CD4-positive, alpha-beta T cell treated with Interleukin-4 for 1 hour (primary cell): ENCODE results near the gene TRPM2.

Experiments used
- DNase-seq, 2 donors: peaks; one replicate each; pipeline ENCODE4 v3.0.0-alpha.2; 2020 to 2022

The TRPM2 gene

DNA sequence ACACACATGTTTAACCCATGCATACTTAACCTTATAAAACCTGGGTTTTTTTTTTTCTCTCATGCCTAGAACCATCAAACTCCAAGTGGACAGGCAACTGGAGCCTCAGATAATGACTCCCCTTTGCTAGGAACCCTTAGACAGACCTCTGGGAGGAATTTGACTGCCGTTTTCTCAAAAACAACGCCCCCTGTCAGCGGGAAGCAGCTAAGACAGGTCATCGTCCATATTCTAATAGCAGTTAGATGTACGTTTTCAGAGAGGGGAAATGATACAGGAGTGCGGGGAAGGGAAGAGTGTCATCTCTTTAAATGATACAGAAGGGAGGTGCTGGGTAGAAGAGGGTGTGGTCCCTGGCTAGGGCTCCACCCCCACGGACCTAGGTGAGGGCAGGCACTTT, 136.5 kb downstream of the TRPM2 start:
- DNase-seq: no peak

DNA sequence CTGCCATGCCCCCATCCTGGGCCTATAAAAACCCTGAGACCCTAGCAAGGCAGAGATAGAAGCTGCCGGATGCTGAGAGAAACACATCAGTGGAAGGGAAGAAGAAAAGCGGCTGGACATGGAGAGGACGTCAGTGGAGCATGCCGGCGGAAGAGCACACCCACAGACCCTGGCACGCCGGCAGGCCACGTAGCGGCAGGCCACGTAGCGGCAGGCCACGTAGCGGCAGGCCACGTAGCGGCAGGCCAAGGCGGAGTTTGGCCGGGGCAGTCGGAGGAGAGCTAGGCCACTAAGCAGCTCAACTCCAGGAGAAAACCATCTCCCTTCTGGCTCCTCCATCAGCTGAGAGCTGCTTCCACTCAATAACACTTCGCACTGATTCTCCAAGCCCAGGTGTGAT, 137.0 kb downstream of the TRPM2 start:
- no peak for DNase-seq

DNA sequence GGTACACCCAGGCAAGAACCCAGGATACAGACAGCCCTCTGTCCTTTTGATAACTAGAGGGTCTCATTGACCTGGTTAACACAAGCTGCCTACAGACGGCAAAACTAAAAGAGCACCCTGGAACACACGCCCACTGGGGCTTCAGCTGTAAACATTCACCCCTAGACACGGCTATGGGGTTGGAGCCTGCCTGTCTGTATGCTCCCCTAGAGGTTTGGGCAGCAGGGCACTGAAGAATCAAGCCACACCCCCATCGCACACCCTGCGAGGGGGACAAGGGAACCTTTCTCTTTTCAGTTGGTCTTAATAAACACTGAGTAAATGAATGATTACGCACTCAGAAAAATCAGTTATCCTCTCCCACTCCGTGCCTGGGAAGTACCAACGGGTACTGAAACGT, 137.4 kb downstream of the TRPM2 start:
- no peak for DNase-seq
